GM23338 (cell line): Measurements from ENCODE around the gene DNAJA3. TPM values are rescaled to one million over a fixed set of nuclear protein-coding genes. Genes with fewer than 3 reads are reported as not detected.

Source experiments
- ATAC-seq: fragments of 200-7000 bp; cut with Tn5 transposase; 3 replicates; pipeline ENCODE4 v1.9.1; 2020
- DNase-seq: peaks from one replicate; pipeline ENCODE4 v3.0.0-alpha.2; 2015; ENCODE audit warnings: low spot score
- H2AFZ ChIP-seq: fragments of 200-600 bp; sonication (generic); 2 replicates; pipeline ENCODE4 v1.8.0; 2016; ENCODE audit warnings: antibody characterized with exemption, mild to moderate bottlenecking, moderate library complexity
- H3F3A ChIP-seq: fragments of 200-600 bp; sonication (generic); replicated peaks from 2 replicates; pipeline ENCODE4 v1.8.0; 2017; ENCODE audit warnings: antibody characterized with exemption, mixed run types, low read depth
- H3K27ac ChIP-seq: fragments of 200-600 bp; sonication (generic); 2 replicates; pipeline ENCODE4 v1.6.1; 2016; ENCODE audit warnings: low read depth
- H3K27me3 ChIP-seq: fragments of 200-600 bp; sonication (generic); 2 replicates; pipeline ENCODE4 v1.8.0; 2016; ENCODE audit warnings: mild to moderate bottlenecking, mixed run types, moderate library complexity; ENCODE audit not compliant: insufficient read depth
- H3K36me3 ChIP-seq: fragments of 200-600 bp; sonication (generic); 2 replicates; pipeline ENCODE4 v1.8.0; 2016; ENCODE audit warnings: mild to moderate bottlenecking; ENCODE audit not compliant: insufficient read depth
- H3K4me1 ChIP-seq: fragments of 200-600 bp; sonication (generic); 2 replicates; pipeline ENCODE4 v1.8.0; 2016; ENCODE audit warnings: mild to moderate bottlenecking, moderate library complexity; ENCODE audit not compliant: insufficient read depth
- H3K4me2 ChIP-seq: fragments of 200-600 bp; sonication (generic); 2 replicates; pipeline ENCODE4 v1.7.1; 2017; ENCODE audit warnings: mixed run types
- H3K4me3 ChIP-seq: fragments of 200-600 bp; sonication (generic); 2 replicates; pipeline ENCODE4 v1.6.1; 2016; ENCODE audit warnings: mixed run types
- H3K79me2 ChIP-seq: fragments of 200-600 bp; sonication (generic); replicated peaks from 2 replicates; pipeline ENCODE4 v1.8.0; 2017; ENCODE audit warnings: mild to moderate bottlenecking; ENCODE audit not compliant: insufficient read depth
- H3K9me2 ChIP-seq: fragments of 200-600 bp; sonication (generic); 2 replicates; pipeline ENCODE4 v1.8.0; 2017; ENCODE audit not compliant: insufficient read depth
- H4K20me1 ChIP-seq: fragments of 200-600 bp; sonication (generic); replicated peaks from 2 replicates; pipeline ENCODE4 v1.8.0; 2017; ENCODE audit warnings: mild to moderate bottlenecking; ENCODE audit not compliant: insufficient read depth
- H3K27ac Mint-ChIP-seq: 2 replicates; pipeline ENCODE4 v1.8.0; 2020; ENCODE audit warnings: inconsistent platforms, mild to moderate bottlenecking, moderate library complexity, mixed read lengths
- H3K27me3 Mint-ChIP-seq: 3 replicates; pipeline ENCODE4 v1.8.0; 2022; ENCODE audit warnings: low read depth, mild to moderate bottlenecking, moderate library complexity, mixed read lengths, inconsistent platforms; ENCODE audit not compliant: insufficient read depth, poor library complexity
- H3K36me3 Mint-ChIP-seq: 3 replicates; pipeline ENCODE4 v1.8.0; 2021; ENCODE audit warnings: low read depth, mild to moderate bottlenecking, inconsistent platforms, moderate library complexity, mixed read lengths
- H3K4me1 Mint-ChIP-seq: 3 replicates; pipeline ENCODE4 v1.8.0; 2020; ENCODE audit warnings: mild to moderate bottlenecking, inconsistent platforms, mixed read lengths
- H3K4me3 Mint-ChIP-seq: 3 replicates; pipeline ENCODE4 v1.8.0; 2021; ENCODE audit warnings: moderate library complexity, mild to moderate bottlenecking, inconsistent platforms, mixed read lengths
- H3K9me3 Mint-ChIP-seq: 3 replicates; pipeline ENCODE4 v1.8.0; 2020; ENCODE audit warnings: moderate library complexity, mild to moderate bottlenecking, inconsistent platforms, mixed read lengths
- CTCF ChIP-seq, 2 experiments: fragments of 200-600 bp in 1 of 2; sonication (generic) in 1 of 2; conservative IDR thresholded peaks; 2 replicates each; pipeline versions ENCODE4 v1.5.1 to v1.6.1; 2016 to 2017; ENCODE audit warnings: antibody characterized with exemption in 2 of 2, low read depth in 2 of 2, mild to moderate bottlenecking in 2 of 2, moderate library complexity in 1 of 2
- ETS1 ChIP-seq: IDR thresholded peaks from 2 replicates; pipeline ENCODE4 v1.6.1; 2016; ENCODE audit warnings: antibody characterized with exemption
- EZH2 ChIP-seq: fragments of 200-600 bp; sonication (generic); IDR thresholded peaks from one replicate; pipeline ENCODE4 v1.8.0; 2017; ENCODE audit warnings: antibody characterized with exemption, mild to moderate bottlenecking, low read depth; ENCODE audit not compliant: unreplicated experiment
- JUNB ChIP-seq: IDR thresholded peaks from one replicate; pipeline ENCODE4 v1.6.1; 2016; ENCODE audit warnings: antibody characterized with exemption; ENCODE audit not compliant: unreplicated experiment
- NANOG ChIP-seq: IDR thresholded peaks from 2 replicates; pipeline ENCODE4 v1.6.1; 2016; ENCODE audit warnings: antibody characterized with exemption, borderline replicate concordance
- POLR2AphosphoS5 ChIP-seq: IDR thresholded peaks from 2 replicates; pipeline ENCODE4 v1.6.1; 2016; ENCODE audit warnings: antibody characterized with exemption, low read depth
- REST ChIP-seq: IDR thresholded peaks from one replicate; pipeline ENCODE4 v1.6.1; 2018; ENCODE audit warnings: antibody characterized with exemption; ENCODE audit not compliant: unreplicated experiment
- STAT1 ChIP-seq: IDR thresholded peaks from one replicate; pipeline ENCODE4 v1.6.1; 2016; ENCODE audit warnings: antibody characterized with exemption; ENCODE audit not compliant: unreplicated experiment
- ZNF331 ChIP-seq: fragments of 250-450 bp; sonication (Bioruptor Pico); IDR thresholded peaks from 2 replicates; pipeline ENCODE4 v1.5.0; 2020; ENCODE audit warnings: low read depth, mild to moderate bottlenecking, moderate library complexity
- polyA plus RNA-seq: library from polyadenylated mRNA; unstranded; fragments of >200 nt; fragmentation: Nextera tagmentation; extraction: Ambion mirVana; gene quantifications from 2 replicates; pipeline ENCODE4 v1.2.1, GENCODE V29; 2016
- total RNA-seq: library from RNA; depleted of rRNA; stranded (reverse); fragments of >200 nt; shearing (Covaris generic); gene quantifications from 2 replicates; pipeline ENCODE4 v1.2.3, GENCODE V29; 2014

Gene DNAJA3
- total and polyA plus RNA-seq, 2 experiments from 2014 or later, result 56.3 to 75.5 TPM

- H3K27ac ChIP-seq, result no peak overlapping the region
- H4K20me1 ChIP-seq, result peaks cover 2% of the 10 kb centered on the region; the same call in 1 of the 2 replicates
- TF ChIP-seq JUNB (no peak), CTCF (conservative IDR thresholded peaks at IDR 0.05; ENCODE audit: low read depth in 2 of 2) (peak; percentile 22 to 62; a peak in 2 of 4 replicates), STAT1 (no peak), POLR2AphosphoS5 (no peak), ZNF331 (CRISPR knock-in tag) (no peak)
- H3K27me3 ChIP-seq, result no peaks in the 10 kb centered on the region
- H3K79me2 ChIP-seq, result no peaks in the 10 kb centered on the region
- no peak overlapping the region for H3K4me3 ChIP-seq
- Mint-ChIP-seq H3K4me3 (no peak overlapping the region), H3K27me3 (peaks cover 8% of the 10 kb centered on the region), H3K36me3 (peaks cover 3% of the 10 kb centered on the region; the same call in 1 of the 3 replicates), H3K9me3 (no peaks in the 10 kb centered on the region; the same call in 2 of the 3 replicates), H3K4me1 (peaks cover 9% of the 10 kb centered on the region), H3K27ac (no peak overlapping the region)
- DNase-seq (peak; percentile 45), ATAC-seq (peak; percentile 11; the same call in 1 of the 3 replicates)
- no peak overlapping the region for H2AFZ ChIP-seq
- H3K9me2 ChIP-seq, result no peaks in the 10 kb centered on the region
- no peaks in the 10 kb centered on the region for H3K4me1 ChIP-seq
- H3F3A ChIP-seq, result 0 out of 2 replicates have a peak, but pooled peaks cover 5% of the 10 kb centered on the region
- H3K36me3 ChIP-seq, result no peaks in the 10 kb centered on the region
- H3K4me2 ChIP-seq, result no peak overlapping the region
These were observed 16.4 kb upstream of the DNAJA3 start for GRCh38 chr16:4409081-4409932.

GRCh38 chr16:4410335-4411075 is 15.2 kb upstream of the DNAJA3 start:
- DNase-seq (no peak), ATAC-seq (no peak)
- H4K20me1 ChIP-seq, result peaks cover 8% of the 10 kb centered on the region
- Mint-ChIP-seq H3K27ac (no peak overlapping the region), H3K4me1 (peaks cover 8% of the 10 kb centered on the region), H3K36me3 (peaks cover 3% of the 10 kb centered on the region; the same call in 1 of the 3 replicates), H3K9me3 (no peaks in the 10 kb centered on the region; the same call in 2 of the 3 replicates), H3K4me3 (no peak overlapping the region; the same call in 2 of the 3 replicates), H3K27me3 (peaks cover 11% of the 10 kb centered on the region)
- H3K79me2 ChIP-seq, result peaks cover 10% of the 10 kb centered on the region
- H3K36me3 ChIP-seq, result no peaks in the 10 kb centered on the region; the same call in 1 of the 2 replicates
- H3K27me3 ChIP-seq, result no peaks in the 10 kb centered on the region
- peaks cover 5% of the 10 kb centered on the region; the same call in 1 of the 2 replicates for H3K4me1 ChIP-seq
- H3F3A ChIP-seq, result peaks cover 4% of the 10 kb centered on the region; the same call in 1 of the 2 replicates
- H3K27ac ChIP-seq, result no peak overlapping the region; the same call in 1 of the 2 replicates
- H3K9me2 ChIP-seq, result no peaks in the 10 kb centered on the region
- H2AFZ ChIP-seq, result no peak overlapping the region
- no peak overlapping the region for H3K4me3 ChIP-seq
- H3K4me2 ChIP-seq, result no peak overlapping the region
- TF ChIP-seq NANOG (no peak), ETS1 (no peak), STAT1 (no peak), REST (no peak), EZH2 (no peak), JUNB (no peak), POLR2AphosphoS5 (no peak), ZNF331 (CRISPR knock-in tag) (no peak)
